Right lobe of liver (tissue), 4 donors: Measurements from ENCODE around the gene TMC4.

Experiments
- POLR2A ChIP-seq: fragments of 450-650 bp; IDR thresholded peaks from one replicate; pipeline ENCODE4 v1.6.1; 2017; ENCODE audit warnings: antibody characterized with exemption, mild to moderate bottlenecking
- TF ChIP-seq, protein P1 (sequence below), 4 donors: fragments of 200-600 bp in 3 of 4; fragments of 450-650 bp in 1 of 4; IDR thresholded peaks; one replicate each; pipeline versions ENCODE4 v1.5.1 to v1.8.0; 2016 to 2022; ENCODE audit warnings: antibody characterized with exemption in 4 of 4, mild to moderate bottlenecking in 2 of 4
- donor health status: DM: no; HTN: no; CAD: no.
- donor health status: DM: no; HTN: no; CAD: no.
- donor health status: DM: no; HTN: yes; CAD: no.

- TF ChIP-seq, protein P1, sequence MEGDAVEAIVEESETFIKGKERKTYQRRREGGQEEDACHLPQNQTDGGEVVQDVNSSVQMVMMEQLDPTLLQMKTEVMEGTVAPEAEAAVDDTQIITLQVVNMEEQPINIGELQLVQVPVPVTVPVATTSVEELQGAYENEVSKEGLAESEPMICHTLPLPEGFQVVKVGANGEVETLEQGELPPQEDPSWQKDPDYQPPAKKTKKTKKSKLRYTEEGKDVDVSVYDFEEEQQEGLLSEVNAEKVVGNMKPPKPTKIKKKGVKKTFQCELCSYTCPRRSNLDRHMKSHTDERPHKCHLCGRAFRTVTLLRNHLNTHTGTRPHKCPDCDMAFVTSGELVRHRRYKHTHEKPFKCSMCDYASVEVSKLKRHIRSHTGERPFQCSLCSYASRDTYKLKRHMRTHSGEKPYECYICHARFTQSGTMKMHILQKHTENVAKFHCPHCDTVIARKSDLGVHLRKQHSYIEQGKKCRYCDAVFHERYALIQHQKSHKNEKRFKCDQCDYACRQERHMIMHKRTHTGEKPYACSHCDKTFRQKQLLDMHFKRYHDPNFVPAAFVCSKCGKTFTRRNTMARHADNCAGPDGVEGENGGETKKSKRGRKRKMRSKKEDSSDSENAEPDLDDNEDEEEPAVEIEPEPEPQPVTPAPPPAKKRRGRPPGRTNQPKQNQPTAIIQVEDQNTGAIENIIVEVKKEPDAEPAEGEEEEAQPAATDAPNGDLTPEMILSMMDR (IDR thresholded peaks at IDR 0.05) = no peak
- TF ChIP-seq POLR2A = no peak
Measured at GRCh38 chr19:54151362-54152035, 21.5 kb downstream of the TMC4 start.
